ENCODE data around the gene PARN.

Gene PARN

DNA sequence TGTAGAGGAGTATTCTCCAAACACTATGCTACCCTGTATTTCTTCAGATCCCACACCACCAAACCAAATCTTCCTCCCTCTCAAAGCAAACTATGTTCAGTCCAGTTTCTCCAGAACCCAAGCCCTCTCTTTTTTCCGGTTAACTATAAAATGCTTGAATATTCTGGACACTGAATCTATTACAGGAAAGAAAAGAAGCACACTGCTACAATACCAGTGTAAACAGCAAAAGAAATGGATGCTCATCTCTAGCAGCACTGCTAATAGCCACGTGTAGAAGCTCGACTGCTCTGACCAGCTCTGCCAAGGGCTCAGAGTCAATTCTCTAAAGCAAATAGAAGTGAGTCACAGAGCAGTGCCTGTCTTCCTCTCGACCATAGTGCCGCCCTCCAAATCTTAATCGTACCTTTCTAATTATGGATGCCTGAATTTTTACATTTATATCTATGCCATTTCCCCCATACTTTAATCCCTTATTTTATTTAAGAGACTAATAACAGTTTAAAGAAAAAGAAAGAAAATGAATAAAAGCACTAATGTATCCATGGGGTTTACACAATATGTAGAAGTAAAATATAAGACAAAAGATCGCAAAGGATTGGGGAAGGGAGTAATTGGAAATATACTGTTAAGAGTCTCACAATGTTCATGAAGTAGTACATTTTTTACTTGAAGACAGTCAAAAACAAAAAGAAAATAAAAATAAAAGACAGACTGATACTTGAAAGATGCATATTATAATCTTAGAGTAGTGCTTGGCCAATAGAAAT lies 154.5 kb downstream of the PARN start:
- TF ChIP-seq, protein P1, sequence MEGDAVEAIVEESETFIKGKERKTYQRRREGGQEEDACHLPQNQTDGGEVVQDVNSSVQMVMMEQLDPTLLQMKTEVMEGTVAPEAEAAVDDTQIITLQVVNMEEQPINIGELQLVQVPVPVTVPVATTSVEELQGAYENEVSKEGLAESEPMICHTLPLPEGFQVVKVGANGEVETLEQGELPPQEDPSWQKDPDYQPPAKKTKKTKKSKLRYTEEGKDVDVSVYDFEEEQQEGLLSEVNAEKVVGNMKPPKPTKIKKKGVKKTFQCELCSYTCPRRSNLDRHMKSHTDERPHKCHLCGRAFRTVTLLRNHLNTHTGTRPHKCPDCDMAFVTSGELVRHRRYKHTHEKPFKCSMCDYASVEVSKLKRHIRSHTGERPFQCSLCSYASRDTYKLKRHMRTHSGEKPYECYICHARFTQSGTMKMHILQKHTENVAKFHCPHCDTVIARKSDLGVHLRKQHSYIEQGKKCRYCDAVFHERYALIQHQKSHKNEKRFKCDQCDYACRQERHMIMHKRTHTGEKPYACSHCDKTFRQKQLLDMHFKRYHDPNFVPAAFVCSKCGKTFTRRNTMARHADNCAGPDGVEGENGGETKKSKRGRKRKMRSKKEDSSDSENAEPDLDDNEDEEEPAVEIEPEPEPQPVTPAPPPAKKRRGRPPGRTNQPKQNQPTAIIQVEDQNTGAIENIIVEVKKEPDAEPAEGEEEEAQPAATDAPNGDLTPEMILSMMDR (conservative IDR thresholded peaks at IDR 0.05), result no peak
- peak overlapping the region; percentile 68 for H3K27ac ChIP-seq

- H3K27ac ChIP-seq, result peak overlapping the region; percentile 43; the same call in 1 of the 2 replicates
- TF ChIP-seq, protein P1 (conservative IDR thresholded peaks at IDR 0.05), result no peak
Measured at GRCh38 chr16:14473488-14473887, 156.6 kb downstream of the PARN start.

DNA sequence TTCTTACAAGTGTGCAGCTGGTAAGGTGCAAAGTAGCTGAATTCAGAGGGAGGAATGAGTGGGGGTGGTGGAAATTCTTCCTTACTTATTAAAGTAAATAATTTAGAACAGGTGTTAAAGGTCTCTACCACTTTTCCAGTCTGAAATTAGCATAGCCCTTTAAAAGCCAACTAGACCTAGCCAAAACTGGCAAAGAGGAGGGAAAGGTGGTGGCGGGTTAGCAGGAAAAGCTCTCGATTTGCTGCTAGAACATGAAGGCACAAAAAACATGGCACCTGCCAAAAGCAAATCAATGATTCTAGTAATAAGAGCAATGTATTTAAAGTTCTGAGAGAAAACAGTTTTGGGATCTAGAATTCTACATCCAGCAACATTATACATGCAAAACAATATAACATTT lies 157.7 kb downstream of the PARN start:
- H3K27ac ChIP-seq, result peak overlapping the region; percentile 43
- TF ChIP-seq, protein P1 (conservative IDR thresholded peaks at IDR 0.05), result no peak

GRCh38 chr16:14470788-14471187 lies 159.3 kb downstream of the PARN start:
- H3K27ac ChIP-seq, result no peak overlapping the region
- TF ChIP-seq, protein P1 (conservative IDR thresholded peaks at IDR 0.05), result no peak

DNA sequence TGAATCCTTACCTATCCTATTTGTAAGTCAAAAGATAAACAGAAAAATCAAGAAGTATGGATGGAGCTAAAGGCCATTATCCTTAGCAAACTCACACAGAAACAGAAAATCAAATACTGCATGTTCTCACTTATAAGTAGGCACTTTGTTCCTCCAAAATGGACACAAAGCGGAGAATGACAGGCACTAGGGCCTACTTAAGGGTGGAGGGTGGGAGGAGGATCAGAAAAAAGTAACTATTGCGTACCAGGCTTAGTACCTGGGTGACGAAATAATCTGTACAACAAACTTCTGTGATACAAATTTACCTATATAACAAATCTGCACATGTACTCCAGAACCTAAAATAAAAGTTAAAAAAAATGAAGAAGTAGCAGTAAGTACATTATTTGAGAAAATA lies 164.3 kb downstream of the PARN start:
- TF ChIP-seq, protein P1 (conservative IDR thresholded peaks at IDR 0.05), result no peak

GRCh38 chr16:14464796-14465195 lies 165.3 kb downstream of the PARN start:
- no peak overlapping the region for H3K27ac ChIP-seq
- TF ChIP-seq, protein P1 (conservative IDR thresholded peaks at IDR 0.05), result no peak

More for the DNA sequence above, 164.3 kb downstream of the PARN start:
- H3K27ac ChIP-seq, result no peak overlapping the region

DNA sequence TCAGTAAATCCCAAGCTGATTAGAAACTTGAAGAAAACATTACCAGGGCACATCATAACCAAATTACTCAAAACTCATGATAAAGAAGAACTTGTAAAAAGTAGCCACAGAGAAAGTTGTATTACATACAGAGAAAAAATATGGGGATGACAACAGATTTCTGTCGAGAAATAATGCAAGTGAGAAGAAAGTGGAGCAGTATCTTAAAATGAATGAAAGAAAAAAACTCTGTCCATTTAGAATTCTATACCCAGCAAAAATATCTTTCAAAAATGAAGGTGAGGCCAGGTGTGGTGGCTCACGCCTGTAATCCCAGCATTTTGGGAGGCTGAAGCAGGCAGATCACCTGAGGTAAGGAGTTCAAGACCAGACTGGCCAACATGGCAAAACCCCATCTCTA lies 165.9 kb downstream of the PARN start:
- H3K27ac ChIP-seq, result no peak overlapping the region
- TF ChIP-seq, protein P1 (conservative IDR thresholded peaks at IDR 0.05), result no peak
